Ureter (tissue), 1 donor: ENCODE results near the gene IL1RN. TPM values are rescaled to one million over a fixed set of nuclear protein-coding genes. Genes with fewer than 3 reads are reported as not detected.
"Not testable (repeated sequence)": the region's sequence is repeated elsewhere in the genome, so short reads cannot be mapped to it uniquely, and the experiment has no call there.

Source experiments
- DNase-seq: peaks from one replicate; pipeline ENCODE4 v3.0.0-alpha.2; 2020; ENCODE audit warnings: low spot score
- total RNA-seq: library from RNA; stranded (reverse); gene quantifications from one replicate; pipeline ENCODE4 v1.2.4, GENCODE V29; 2023
- donor health status: DM: yes; HTN: yes; CAD: no.

Gene IL1RN
- 80.2 TPM for total RNA-seq

DNA sequence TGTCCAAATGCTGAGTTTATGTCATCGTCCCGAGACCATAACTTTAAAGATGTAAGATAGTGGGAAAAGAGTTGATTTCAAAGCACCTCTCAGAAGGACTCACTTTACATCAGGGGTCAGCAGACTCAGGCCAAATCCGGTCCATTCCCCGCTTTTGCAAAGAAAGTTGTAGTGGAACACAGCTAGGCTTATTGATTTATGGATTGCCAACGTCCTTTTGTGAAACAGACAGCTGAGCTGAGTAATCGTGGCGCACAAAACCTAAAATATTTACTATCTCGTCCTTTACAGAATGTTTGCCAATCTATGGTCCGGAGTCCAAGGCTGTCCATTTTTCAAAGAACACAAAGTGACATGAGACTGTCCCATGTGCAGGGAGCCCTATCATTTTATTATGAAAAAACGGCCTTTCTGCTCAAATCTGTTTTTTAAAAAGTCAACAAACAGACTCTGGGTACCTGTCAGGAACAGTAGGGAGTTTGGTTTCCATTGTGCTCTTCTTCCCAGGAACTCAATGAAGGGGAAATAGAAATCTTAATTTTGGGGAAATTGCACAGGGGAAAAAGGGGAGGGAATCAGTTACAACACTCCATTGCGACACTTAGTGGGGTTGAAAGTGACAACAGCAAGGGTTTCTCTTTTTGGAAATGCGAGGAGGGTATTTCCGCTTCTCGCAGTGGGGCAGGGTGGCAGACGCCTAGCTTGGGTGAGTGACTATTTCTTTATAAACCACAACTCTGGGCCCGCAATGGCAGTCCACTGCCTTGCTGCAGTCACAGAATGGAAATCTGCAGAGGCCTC is at the start of gene IL1RN:
Gene IL1RN, plus strand, starts transcription at position 754 of the 801 bp plus-strand sequence. Its CDS starts 27 bp downstream, at position 781.
- DNase-seq = no peak

GRCh38 chr2:113077921-113078320 is 49.5 kb upstream of the IL1RN start:
- DNase-seq = no peak

GRCh38 chr2:113078350-113078839 is 49.0 kb upstream of the IL1RN start:
- DNase-seq = peak; percentile 66

DNA sequence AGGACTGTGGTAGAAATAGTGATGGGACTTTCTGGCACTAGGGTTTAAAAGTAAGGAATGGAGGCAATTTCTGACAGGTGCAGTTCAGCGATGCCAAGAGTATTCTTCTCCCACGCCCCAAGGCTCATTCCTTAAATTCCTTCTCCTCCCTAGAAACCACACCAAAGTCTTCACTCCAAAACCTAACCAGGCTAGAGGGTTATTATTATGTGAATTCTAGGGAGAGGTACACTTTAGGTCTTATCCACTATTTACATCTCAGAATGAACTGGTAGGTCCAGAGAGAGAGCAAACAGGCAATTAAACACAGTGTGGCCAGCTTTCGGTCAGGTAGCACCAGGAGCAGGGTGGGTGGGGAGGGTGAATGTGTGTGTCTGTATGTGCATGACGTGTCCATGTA is 48.3 kb upstream of the IL1RN start:
- no peak for DNase-seq

DNA sequence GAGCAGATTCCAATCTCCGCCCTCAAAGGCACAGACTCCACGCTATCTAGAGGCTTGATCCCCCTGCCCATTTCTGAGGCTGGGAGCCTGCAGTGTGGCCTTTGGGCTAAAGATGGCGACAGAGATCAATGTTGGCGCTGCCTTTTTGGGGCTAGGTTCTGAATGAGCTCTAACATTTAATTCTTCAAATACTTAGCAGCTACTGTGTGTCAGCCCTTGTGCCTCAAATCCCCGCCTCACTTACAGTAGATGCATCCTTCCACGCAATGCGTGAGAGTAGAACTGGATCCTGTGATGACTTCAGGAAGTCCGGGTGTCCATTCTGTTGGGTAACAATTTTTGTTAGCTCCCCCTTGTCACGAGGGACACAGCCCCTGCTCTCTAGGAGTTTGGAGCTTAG is 47.3 kb upstream of the IL1RN start:
- DNase-seq = peak; percentile 58

GRCh38 chr2:113081488-113082210 is 45.7 kb upstream of the IL1RN start:
- DNase-seq = no peak

DNA sequence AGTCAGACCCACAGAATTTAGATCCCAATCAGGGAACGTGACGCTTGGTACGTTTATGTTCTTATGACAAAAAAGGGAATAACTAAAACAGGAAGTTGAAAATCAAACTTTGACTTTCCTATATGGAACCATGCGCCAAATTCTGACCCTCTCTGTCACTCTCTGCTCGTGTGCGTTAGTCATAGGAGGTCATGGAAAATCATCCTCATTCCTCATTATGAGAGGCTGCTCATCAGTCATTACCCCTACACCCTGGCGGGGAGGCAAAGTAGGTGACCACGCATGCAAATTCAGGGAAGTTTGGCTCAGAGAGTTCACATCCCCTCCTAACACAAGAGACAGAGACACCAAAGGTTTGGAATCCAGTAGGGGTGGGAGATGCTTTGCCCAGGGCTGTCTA is 44.1 kb upstream of the IL1RN start:
- no peak for DNase-seq

GRCh38 chr2:113084249-113085000 is 43.0 kb upstream of the IL1RN start:
- DNase-seq = no peak

DNA sequence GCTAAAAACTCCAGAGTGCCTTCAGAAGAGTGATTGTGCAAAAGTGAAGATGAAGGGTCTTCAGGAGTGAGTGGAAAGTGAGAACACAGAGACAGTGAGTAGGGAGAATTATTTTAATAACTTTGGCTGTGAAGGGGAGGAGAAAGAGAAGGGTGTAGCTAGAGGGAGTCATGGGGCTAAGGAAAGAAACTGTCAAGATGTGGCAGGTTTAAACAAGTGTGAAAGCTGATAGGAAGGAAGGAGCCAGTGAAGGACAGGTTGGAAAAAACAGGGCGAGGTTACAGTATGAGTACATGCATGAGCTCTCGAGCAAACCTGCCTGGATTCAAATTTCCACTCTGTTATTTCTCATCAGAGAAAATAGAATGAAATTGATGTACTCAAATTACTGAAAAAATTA is 41.9 kb upstream of the IL1RN start:
- DNase-seq = no peak

GRCh38 chr2:113088213-113088992 is 39.0 kb upstream of the IL1RN start:
- DNase-seq = no peak

- no peak for DNase-seq
These were observed 37.5 kb upstream of the IL1RN start for GRCh38 chr2:113089916-113090315.

- no peak for DNase-seq
These were observed 36.0 kb upstream of the IL1RN start for GRCh38 chr2:113091231-113091896.

- no peak for DNase-seq
These were observed 34.4 kb upstream of the IL1RN start for GRCh38 chr2:113092864-113093612.

DNA sequence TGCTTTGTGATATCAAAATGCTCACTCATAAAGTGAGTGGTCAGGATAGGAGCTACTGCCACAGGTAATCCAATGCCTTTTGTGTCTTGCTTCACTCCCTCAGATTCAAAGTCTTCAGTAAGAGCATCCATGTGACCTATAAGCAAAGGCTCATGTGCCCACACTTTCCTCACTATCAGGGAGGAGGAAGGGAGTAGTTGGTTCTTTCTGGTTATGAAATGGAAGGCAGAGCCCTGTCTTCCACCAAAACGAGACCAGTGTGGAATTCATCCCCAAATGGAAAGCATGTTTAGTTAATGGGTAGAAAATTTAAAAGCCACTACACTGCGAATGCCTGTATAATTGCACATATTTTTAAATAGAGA is 33.8 kb upstream of the IL1RN start:
- DNase-seq = no peak

DNA sequence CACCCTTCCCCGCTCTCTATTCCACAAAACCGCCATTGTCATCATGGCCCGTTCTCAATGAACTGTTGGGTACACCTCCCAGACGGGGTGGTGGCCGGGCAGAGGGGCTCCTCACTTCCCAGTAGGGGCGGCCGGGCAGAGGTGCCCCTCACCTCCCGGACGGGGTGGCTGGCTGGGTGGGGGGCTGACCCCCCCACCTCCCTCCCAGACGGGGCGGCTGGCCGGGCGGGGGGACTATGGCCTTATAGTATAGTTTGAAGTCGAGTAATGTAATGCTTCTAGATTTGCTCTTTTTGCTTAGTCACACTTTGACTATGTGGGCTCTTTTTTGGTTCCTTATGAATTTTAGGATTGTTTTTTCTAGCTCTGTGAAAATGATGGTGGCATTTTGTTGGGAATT is 31.1 kb upstream of the IL1RN start:
- DNase-seq = not testable (repeated sequence)

GRCh38 chr2:113096842-113097618 is 30.4 kb upstream of the IL1RN start:
- not testable (repeated sequence) for DNase-seq

DNA sequence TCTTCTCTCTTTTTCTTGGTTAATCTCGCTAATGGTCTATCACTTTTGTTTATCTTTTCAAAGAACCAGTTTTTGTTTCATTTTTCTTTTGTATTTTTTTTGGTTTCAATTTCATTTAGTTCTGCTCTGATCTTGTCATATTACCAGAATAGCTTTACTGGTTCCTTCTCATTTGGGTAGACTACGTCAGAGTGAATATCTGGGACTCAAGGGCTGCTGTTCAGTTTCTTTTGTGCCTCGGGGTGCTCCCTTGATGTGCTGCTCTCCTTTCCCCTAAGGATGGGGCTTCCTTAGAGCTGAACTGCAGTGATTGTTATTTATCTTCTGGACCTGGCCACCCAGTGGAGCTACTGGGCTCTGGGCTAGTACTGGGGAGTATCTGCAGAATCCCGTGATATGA is 29.4 kb upstream of the IL1RN start:
- no peak for DNase-seq

- DNase-seq = no peak
These were observed 28.9 kb upstream of the IL1RN start for GRCh38 chr2:113098532-113098931.

- no peak for DNase-seq
These were observed 25.3 kb upstream of the IL1RN start for GRCh38 chr2:113102133-113102532.
